Measurements from ENCODE around the gene ANO10. TPM values are rescaled to one million over a fixed set of nuclear protein-coding genes. Genes with fewer than 3 reads are reported as not detected.
"Not testable (repeated sequence)": the region's sequence is repeated elsewhere in the genome, so short reads cannot be mapped to it uniquely, and the experiment has no call there.

Gene ANO10
- total RNA-seq, 1 donor from 2014 or later: 39.1 TPM

DNA sequence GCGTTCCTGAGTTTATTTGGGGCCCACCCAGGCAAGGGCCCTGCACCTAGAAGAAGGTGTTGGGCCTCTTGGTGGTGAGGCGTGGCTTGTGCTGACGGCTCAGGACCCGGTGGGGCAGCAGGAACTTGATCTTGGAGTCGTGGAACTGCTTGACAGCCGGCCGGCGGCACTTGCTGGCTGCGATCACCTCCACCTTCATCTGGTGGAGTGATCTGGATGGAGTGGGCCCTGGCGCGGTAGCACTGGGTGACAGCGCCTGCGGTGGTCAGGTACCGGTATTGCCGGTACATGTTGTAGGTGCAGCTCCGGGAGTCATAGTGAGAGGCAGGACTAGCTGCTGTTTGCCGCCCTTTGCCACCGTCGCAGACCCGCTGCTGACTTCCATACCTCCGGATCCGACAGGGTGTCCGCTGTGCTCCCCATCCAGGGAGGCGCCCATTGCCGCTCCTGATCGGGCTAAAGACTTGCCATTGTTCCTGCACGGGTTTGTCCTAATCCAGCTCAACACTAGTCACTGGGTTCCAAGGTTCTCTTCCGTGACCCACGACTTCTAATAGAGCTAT, 136.8 kb downstream of the ANO10 start:
- FAIRE-seq: no peak

DNA sequence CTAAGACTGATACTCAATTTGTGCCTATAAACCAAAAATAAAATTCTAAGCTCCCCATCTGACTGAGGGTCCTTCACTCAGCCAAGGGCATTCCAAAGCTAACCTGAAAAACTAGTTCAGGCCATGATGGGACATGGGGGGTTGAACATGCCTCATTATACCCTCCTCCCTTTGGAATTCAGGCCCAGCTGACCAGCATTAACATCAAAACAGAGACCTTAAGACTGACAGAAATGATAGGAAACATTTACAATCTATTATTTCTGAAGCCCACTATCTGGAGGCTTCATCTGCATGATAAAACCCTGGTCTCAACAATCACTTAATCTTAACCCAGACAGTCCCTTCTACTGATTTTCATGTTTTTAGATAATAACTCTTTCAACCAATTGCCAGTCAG, 140.4 kb downstream of the ANO10 start:
- no peak for FAIRE-seq
- no peak for DNase-seq (ENCODE audit: low spot score in 2 of 2)

More for the DNA sequence above, 136.8 kb downstream of the ANO10 start:
- DNase-seq (ENCODE audit: low spot score in 2 of 2): no peak

DNA sequence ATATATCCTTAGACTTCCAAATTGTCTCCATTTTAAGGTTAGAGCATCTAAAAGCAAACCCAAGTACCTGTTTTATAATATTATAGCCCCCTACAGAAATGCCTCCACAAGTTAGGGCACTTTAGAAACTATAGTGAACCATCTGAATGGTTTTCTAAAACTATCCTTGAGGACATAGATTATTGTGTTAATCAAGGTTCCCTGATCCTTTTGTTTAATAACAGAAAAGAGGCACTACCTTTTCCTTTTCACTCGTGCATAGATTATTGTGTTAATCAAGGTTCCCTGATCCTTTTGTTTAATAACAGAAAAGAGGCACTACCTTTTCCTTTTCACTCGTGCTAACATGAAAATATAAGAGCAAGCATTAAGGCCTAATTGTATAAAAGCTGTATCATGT, 143.0 kb downstream of the ANO10 start:
- not testable (repeated sequence) for FAIRE-seq; DNase-seq (ENCODE audit: low spot score in 2 of 2)

- no peak for DNase-seq (ENCODE audit: low spot score in 2 of 2)
- no peak for FAIRE-seq
Measured at GRCh38 chr3:43478118-43478785, 143.6 kb downstream of the ANO10 start.

DNA sequence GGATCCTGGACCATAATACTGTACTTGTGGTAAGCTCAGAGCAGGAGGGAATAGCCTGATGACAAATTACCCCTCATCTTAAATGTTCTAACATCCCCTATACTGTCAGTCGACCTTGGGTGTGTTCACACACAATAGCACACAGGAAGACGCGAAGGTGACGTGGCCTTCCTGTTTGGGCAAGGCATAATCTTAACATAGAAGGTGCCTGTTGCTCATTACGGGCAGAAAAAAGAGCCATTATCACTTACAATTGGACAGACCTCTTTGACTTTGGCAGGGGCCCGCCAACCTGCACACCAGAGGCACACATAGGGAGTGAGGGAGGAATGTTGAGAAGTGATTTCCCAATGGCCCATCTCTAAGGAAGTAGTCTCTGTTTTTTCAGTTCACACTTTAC, 144.2 kb downstream of the ANO10 start:
- FAIRE-seq: no peak

GRCh38 chr3:43473737-43474136, 148.1 kb downstream of the ANO10 start:
- no peak for FAIRE-seq
- no peak for DNase-seq (ENCODE audit: low spot score in 2 of 2)

More for the DNA sequence above, 144.2 kb downstream of the ANO10 start:
- no peak for DNase-seq (ENCODE audit: low spot score in 2 of 2)

- no peak for FAIRE-seq
- no peak for DNase-seq (ENCODE audit: low spot score in 2 of 2)
Measured at GRCh38 chr3:43473244-43473643, 148.6 kb downstream of the ANO10 start.

DNA sequence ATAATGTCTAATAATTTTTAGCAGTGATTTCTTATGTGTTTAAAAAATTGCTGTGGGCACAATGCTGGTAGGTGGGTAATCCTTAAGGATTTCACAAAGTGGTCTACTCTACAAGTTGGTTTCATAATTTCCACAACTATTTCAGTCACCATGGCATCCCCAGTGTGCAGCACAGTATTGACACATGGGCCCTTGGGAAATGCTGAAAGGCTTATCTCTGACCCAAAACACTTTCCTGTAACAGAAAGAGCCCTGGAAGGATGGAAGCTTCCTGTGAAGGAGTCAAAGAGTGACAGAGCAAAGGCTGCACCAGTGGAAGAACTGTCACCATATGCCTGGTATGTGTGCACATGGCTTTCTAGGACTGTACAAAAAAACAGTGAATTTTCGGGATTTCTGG, 153.7 kb downstream of the ANO10 start:
- FAIRE-seq (no peak), DNase-seq (ENCODE audit: low spot score in 2 of 2) (no peak)

GRCh38 chr3:43465109-43465508, 156.7 kb downstream of the ANO10 start:
- no peak for DNase-seq (ENCODE audit: low spot score in 2 of 2)
- FAIRE-seq: no peak

DNA sequence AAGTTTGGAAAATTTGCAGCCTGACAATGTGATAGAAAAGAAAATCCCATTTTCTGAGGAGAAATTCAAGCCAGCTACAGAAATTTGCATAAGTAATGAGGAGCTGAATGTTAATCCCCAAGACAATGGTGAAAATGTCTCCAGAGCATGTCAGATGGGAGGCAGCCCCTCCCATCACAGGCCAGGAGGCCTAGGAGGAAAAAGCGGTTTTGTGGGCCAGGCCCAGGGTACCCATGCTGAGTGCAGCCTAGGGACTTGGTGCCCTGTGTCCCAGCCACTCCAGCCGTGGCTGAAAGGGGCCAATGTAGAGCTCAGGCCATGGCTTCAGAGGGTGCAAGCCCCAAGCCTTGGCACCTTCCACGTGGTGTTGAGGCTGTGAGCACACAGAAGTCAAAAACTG, 159.2 kb downstream of the ANO10 start:
- not testable (repeated sequence) for FAIRE-seq; DNase-seq (ENCODE audit: low spot score in 2 of 2)

DNA sequence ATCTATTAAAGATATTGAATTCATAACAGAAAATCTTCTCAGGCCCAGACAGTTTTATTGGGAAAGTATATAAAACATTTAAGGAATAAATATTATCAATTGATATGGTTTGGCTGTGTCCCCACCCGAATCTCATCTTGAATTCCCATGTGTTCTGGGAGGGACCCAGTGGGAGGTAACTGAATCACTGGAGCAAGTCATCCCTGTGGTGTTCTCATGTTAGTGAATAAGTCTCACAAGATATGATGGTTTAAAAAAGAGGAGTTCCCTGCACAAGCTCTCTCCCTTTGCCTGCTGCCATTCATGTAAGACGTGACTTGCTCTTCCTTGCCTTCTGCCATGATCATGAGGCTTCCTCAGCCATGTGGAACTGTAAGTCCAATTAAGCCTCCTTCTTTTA, 160.5 kb downstream of the ANO10 start:
- DNase-seq (ENCODE audit: low spot score in 2 of 2): no peak
- no peak for FAIRE-seq

DNA sequence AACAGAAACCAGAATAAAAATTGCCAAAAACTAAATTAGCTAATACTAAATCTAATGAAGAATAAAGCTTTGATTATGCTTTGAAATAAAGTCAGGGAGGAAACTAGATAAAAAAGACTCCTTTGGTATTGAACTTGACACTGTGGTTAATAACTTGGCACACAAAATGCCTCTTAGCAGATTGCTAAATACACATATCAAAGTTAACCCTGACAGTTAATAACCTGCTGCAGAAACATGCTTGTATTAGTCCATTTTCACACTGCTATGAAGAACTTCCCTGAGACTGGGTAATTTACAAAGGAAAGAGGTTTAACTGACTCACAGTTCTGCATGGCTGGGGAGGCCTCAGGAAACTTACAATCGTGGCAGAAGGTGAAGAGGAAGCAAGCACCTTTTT, 164.8 kb downstream of the ANO10 start:
- FAIRE-seq; DNase-seq (ENCODE audit: low spot score in 2 of 2): not testable (repeated sequence)

- no peak for FAIRE-seq
- no peak for DNase-seq (ENCODE audit: low spot score in 2 of 2)
Measured at GRCh38 chr3:43455233-43455632, 166.6 kb downstream of the ANO10 start.

GRCh38 chr3:43453981-43454380, 167.8 kb downstream of the ANO10 start:
- no peak for DNase-seq (ENCODE audit: low spot score in 2 of 2)
- no peak for FAIRE-seq

DNA sequence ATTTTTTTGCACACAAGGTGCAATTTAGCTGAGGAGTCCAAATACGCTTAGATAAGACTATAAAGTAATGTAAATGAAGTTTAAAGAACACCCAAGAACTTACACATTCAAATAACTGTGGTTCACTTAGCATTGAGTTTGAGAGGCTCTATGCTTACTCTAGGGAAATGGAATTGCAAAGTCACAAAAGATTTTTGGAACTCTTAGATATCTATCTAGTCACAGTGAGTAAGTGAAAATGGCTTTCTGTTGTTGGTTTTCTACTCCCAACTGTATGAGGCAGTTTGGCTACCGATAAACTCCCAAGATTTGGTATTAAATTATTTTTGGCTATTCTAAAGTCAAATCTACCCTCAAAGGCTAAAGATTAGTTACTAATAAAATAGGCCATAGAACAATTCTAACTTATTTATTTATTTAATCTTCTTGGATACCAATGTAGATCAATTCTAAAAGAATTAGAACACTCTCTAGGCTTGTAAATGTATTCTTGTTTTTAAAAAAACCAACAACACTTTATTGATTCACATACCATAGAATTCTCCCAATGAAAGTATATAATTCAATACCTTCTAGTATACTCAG, 170.0 kb downstream of the ANO10 start:
- no peak for FAIRE-seq
- no peak for DNase-seq (ENCODE audit: low spot score in 2 of 2)

DNA sequence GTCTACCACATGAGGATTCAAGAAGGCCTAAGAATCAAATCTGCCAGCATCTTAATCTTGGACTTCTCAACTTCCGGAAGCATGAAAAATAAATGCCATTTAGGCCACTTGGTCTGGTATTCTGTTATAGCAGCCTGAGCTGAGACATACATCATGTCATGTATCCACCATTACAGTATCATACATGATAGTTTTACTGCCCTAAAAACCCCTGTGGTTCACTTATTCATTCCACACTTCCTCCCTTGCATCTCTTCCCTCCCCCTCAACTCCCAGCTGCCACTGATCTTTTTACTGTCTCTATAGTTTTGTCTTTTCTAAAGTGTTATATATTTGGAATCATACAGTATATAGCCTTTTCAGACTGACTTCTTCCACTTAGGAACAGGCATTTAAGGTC, 173.7 kb downstream of the ANO10 start:
- no peak for DNase-seq (ENCODE audit: low spot score in 2 of 2)
- FAIRE-seq: no peak

DNA sequence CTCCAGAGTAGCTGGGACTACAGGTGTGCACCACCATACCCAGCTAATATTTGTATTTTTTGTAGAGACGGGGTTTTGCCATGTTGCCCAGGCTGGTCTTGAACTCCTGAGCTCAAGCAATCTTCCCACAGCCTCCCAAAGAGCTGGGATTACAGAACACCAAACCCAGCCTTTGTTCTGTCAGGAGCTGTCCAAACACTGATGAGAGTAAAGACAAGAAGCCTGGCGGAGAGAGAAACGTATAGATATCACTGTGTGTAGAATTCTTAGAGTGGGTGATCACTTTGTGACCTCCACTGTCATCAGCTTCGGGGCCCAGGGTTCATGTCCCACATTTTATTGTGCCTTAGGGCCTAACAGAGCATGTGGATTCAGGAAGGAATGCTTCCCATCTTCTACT, 176.0 kb downstream of the ANO10 start:
- FAIRE-seq: no peak

GRCh38 chr3:43442872-43443395, 178.9 kb downstream of the ANO10 start:
- no peak for DNase-seq (ENCODE audit: low spot score in 2 of 2)
- FAIRE-seq: no peak

More for the DNA sequence above, 176.0 kb downstream of the ANO10 start:
- no peak for DNase-seq (ENCODE audit: low spot score in 2 of 2)

DNA sequence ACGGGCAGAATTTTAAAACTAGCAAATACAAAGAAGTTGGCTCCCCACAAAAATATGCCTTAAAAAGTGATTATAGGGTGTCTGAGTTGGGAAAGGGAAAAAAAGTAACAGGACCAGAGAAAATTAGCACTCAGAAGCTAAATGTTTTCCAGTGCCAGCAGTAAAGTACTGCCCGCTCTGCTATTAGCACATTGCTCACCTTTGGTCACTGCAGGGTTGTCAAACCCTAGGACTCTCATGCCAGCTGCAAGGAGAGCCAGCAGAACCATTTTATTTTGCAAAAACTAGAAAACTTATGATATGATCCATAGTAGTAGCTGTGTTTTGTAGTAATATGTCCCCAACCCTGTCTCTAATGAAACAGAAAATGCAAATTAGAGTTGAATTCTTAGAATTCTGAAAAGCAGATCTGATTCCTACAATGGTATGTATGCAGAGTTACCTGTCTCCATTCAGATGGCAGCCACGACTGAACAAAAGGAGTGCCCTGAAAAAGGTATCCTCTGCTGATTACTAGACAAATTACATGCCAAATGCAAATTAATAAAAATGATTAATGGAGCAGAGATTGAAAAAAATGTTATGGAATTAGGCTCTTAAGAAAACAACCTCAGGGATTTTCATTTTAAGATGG, 185.2 kb downstream of the ANO10 start:
- no peak for FAIRE-seq
- no peak for DNase-seq (ENCODE audit: low spot score in 2 of 2)

- DNase-seq (ENCODE audit: low spot score in 2 of 2) (no peak), FAIRE-seq (no peak)
Measured at GRCh38 chr3:43435706-43436105, 186.1 kb downstream of the ANO10 start.

- FAIRE-seq (no peak), DNase-seq (ENCODE audit: low spot score in 2 of 2) (no peak)
Measured at GRCh38 chr3:43434431-43434830, 187.4 kb downstream of the ANO10 start.

Measured in frontal cortex (tissue), 4 donors.